CD1c-positive myeloid dendritic cell (primary cell): ENCODE results near the gene KATNAL1.
"Not testable (repeated sequence)": the region's sequence is repeated elsewhere in the genome, so short reads cannot be mapped to it uniquely, and the experiment has no call there.

Experiments used
- DNase-seq: peaks from one replicate; pipeline ENCODE4 v3.0.0-alpha.2; 2016; ENCODE audit errors: extremely low spot score

Gene KATNAL1

DNA sequence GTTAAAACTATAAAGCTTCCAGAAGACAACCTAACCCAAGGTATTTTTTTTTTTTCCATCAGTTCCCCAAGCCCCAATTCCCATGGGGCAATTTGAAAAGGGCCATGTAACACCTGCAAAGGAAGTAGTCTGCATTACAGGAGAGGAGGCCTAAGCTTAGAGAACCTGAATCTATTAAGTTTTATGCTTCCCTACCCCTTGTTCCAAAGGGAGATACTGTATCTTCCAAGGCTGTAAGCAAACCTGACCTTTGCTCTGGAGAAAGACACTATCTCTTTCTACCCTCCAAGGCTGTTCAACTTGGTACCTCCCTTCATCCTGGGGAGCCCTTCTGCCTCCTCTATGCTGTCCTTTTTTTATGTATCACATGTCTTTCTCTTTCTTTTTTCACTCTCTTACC lies 15.0 kb downstream of the KATNAL1 start:
- no peak for DNase-seq

DNA sequence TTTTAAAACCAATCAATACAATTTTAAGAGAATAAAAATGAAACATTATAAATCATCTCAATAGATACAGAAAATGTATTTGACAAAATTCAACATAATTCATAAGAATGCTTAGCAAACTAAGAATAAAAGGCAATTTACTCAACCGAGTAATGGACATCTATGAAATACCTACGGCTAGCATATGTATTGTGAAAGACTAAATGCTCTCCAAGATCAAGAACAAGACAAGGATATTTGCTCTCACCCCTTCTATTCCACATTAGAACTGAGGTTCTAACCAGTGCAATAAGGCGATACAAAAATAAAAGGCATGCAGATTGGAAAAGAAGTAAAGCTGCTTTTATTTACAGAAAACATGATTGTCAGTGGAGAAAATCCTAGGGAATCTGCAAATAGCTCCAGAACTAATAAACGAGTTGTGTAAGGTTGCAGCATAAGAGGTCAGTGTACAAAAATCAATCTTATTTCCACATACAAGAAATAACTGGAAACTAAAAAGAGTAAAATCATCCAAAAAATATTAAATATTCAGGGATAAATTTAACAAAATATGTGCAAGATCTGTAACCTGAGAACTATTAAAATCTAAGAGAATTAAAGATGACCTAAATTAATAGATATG lies 16.4 kb downstream of the KATNAL1 start:
- DNase-seq, result no peak

DNA sequence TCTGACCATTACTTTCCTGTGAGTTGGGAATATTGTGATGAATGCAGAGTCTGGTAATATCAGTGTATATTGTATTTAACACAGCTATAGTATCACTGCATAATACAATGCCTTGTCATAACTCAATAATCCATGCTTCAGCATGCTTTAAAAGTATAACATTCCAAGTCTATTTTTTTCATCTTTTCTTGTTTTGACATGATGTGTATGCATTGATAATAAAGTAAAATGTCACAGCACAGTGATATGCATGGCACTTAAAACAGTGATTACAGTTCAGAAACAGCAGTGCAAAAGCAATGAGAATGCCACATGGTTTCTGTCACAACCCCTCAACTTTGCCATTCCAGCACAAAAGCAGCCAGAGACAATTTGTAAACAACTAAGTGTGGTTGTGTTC lies 17.8 kb downstream of the KATNAL1 start:
- DNase-seq, result no peak

DNA sequence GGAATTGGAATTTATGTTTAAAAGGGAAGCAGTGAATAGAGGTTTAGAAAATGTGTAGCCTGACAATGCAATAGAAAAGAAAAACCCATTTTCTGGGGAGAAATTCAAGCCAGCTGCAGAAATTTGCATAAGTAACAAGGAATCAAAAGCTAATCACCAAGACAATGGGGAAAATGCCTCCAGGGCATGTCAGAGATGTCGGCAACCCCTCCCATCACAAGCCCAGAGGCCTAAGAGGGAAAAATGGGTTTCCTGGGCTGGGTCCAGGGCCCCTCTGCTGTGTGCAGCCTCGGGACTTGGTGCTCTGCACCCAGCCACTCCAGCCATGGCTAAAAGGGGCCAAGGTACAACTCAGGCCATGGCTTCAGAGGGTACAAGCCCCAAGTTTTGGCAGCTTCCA lies 21.3 kb downstream of the KATNAL1 start:
- DNase-seq, result not testable (repeated sequence)

DNA sequence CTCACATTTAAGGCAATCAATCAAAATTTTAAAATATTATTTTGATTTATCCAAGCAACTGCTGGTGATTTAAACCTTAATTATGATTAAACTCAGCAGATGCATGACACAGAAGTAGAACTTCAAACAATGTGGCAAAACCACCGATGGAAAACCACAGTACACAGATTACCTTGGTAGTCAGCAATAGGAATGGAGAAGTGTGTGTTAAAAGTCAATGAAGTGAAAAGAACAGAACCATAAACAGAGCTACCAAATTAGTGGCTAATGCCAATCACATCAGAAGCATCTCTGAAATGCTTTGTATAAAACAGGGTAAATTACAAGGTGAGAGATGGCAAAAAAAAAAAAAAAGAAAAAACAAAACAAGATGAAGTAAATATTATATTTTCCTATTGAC lies 31.2 kb downstream of the KATNAL1 start:
- no peak for DNase-seq

DNA sequence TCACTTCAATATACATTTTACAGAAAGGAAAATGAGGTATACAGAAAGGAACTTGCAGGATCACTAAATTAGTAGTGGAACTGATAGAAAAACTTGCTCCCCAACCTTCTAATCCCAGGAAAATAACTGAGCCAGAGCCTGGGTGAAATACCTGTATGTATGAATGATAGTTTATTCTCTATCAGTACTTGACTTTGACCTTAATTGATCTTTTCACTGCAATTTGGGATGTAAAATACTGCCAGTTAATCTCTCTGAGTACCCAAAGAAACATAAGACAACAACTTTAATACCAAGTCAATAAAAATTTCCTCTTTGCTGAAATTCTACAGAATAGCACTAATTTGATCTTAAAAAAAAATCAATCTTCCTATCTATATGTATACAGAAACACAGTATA lies 33.3 kb downstream of the KATNAL1 start:
- no peak for DNase-seq

DNA sequence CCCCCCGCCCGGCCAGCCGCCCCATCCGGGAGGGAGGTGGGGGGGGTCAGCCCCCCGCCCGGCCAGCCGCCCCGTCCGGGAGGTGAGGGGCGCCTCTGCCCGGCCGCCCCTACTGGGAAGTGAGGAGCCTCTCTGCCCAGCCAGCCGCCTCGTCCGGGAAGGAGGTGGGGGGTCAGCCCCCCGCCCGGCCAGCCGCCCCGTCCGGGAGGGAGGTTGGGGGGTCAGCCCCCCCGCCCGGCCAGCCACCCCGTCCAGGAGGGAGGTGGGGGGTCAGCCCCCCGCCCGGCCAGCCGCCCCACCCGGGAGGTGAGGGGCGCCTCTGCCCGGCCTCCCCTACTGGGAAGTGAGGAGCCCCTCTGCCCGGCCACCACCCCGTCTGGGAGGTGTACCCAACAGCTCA lies 37.3 kb downstream of the KATNAL1 start:
- not testable (repeated sequence) for DNase-seq

DNA sequence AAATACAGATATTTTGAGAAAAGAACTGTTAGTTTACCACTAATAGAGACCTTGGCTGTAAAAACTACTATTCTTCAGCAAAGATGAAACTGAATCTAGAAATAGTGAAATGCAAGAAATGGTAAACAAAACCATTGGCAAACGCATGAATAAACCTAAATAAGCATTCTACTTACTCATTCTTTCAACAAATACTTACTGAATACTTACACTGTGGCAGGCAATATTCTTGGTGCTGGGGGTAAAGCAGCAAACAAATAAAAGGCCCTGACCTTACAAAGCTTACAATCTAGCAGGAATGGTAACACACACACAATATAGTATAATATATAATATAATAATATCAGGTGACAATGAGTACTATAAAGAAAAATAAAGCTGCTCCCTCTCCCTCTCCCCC lies 38.7 kb downstream of the KATNAL1 start:
- DNase-seq, result no peak

DNA sequence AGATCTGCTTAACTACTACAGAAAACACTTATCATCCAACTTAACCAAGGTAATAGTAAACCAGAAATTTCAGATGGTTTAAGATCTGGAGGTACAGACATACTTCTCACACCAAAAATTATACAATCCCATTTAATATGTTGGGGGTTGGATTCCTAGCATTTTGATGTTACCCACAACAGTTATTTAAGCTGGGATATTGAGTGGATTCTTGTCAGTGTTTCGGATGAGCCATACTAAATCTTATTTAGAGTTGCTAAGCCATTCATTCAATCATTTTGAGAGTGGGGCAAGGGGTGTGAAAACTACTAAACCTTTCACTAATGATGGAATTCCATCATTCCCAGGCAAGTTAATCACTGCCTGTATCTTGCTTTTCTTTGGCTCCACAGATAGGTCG lies 40.6 kb downstream of the KATNAL1 start:
- DNase-seq, result no peak

DNA sequence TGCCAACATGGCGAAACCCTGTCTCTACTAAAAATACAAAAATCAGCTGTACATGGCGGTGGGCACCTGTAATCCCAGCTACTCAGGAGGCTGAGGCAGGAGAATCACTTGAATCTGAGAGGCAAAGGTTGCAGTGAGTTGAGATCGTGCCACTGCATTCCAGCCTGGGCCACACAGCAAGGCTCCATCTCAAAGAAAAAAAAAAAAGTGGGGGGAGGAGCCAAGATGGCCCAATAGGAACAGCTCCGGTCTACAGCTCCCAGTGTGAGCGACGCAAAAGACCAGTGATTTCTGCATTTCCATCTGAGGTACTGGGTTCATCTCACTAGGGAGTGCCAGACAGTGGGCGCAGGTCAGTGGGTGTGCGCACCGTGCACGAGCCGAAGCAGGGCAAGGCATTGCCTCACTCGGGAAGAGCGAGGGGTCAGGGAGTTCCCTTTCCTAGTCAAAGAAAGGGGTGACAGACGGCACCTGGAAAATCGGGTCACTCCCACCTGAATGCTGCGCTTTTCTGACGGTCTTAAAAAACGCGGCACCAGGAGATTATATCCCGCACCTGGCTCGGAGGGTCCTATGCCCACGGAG lies 48.1 kb downstream of the KATNAL1 start:
- not testable (repeated sequence) for DNase-seq

DNA sequence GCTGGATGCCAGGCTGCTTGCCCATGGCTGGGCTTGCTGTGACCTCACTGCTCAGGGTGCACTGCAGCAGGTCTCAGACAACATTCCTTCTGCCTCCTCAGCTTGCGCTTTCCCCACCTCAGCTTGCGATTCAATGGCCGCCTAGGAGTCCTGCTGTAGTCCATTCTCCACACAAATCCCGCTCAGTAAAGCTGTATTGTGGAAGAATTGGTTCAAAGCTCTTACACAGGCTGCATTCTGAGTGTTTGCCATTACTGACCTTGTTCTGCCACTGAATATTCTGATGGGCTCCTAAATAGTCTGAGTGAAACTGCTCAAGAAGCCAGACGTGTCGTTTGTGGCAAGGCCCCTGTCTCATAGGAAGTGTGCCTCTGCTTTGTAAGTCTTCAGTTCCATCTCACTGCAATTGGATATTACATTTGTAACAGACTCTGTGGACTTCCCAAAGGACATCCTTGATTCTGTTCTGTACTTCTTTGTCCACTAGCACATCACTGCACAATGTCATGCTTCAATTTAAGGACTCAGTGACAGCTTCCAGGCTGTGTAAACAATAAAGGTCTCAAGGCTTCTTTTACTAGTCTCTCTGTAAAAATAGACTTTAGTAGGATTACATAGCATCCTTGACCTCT lies 49.8 kb downstream of the KATNAL1 start:
- DNase-seq, result no peak

DNA sequence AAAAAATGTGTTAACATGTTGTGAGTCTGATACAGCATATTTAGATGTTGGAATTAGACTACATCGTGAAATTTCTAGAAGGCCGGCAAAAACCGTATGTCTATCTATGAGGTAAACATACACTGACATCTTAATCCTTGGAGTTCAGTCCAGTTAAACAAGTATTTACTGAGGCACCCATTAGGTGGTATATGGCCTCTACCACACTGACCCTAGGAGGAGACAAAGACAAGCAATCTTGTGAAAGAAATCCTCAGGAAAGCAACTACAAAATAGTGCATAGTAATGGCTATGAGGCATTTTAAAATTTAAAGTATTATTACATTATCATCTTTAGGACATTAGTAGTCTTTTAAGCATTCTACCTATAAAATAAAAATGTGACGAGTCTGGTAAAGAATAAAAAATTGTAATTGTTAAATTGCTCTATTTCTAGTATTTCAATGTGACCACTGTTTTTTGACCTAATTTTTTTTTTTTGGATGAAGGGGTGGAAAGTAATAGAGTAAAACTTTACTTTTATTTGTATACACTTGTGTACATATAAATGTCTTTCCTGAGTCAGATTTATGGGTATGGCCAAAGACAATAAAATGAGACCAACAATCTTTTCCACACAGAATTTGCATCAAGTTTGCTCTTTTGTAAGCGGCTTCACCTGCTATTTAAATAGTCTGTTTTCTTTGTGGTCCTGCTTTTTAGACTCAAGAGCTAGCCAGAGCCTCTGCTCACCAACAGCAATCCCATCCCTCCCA lies 50.5 kb downstream of the KATNAL1 start:
- no peak for DNase-seq

DNA sequence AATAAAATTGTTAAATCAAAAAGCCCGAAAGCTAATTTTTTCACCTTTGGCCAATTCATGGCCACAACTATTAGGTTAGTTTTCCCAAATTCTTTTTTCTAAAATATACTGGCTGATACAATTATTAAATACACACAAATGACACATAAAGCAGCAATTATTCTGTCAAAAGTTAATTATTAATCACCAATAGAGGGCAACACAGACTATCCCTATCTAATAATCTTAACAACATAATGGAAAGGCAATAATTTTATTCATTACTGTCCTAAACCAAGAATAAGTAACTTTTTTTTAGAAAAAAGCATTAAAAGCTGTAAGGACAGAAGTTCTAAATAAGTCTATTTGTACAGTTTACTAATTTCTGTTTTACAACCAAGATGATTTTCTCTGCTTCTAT lies 51.7 kb downstream of the KATNAL1 start:
- no peak for DNase-seq

DNA sequence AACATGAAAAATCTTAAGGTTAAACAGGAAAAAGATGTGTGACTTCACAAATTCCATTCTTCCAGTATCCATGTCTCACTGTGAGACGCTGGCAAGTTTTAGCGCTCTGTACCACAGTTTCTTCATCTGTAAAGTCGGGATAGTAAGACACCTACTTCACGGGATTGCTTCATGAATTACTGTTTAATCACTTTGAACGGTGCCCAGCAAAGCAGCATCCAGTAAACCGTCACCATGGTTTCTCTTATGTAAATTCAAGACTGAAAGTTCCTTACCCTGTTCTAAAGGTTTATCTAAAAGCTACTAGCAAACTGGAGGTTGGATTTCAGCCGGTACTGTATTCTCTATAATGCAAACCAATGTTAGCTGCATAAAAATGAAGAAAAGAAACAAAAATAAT lies 53.5 kb downstream of the KATNAL1 start:
- DNase-seq, result no peak

DNA sequence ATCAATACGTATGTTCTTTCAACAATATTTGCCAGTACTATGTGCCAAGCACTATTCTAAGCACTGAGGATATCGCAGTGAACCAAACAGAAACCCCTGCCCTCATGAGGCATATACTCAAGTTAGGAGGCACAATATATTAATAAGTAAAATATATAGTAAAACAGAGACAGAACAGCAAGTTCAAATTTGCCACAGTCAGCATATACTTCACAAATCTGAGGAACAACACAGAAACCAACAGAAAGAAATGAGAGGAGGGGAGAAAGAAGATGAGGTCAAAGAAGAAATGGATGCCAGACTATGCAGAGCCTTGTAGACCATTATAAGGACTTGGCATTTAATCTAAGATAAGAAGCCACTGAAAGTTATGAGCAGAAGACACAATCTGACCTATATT lies 59.9 kb downstream of the KATNAL1 start:
- no peak for DNase-seq

DNA sequence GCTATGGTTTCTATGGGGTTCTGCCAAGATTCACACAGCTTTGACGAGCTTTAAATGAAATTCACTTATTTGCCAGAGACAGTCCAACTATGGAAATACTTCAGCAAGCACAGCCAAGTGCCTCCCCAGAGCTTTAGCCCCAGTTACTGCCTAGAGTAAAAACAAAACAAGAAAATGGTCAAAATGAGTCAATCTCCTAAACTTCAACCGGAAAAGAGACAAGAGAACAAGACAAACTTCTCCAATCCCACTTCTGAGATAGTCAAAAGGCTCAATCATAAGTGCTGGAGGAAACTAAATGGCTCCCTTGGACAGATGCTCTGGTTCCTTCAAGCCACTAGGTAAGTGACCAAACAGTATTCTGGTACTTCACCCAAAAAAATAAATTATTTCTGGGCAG lies 65.8 kb downstream of the KATNAL1 start:
- no peak for DNase-seq

DNA sequence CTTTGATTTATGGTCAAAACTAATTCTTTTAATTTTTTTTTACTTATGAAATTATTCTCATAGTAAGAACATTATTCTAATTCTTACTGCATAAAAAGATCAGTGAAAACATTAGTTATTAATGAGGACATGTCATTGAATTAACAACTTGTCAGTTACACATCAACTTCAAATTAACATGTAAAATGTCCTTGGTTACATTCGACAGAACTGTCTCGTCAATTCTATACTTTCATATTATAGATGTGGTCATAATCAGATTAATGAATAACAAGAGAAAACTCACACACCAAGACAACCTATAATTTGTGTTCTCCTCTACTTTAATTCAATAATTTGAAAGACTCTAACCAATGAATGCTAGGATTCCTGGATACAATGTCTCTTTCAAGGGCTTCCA lies 66.7 kb downstream of the KATNAL1 start:
- no peak for DNase-seq

DNA sequence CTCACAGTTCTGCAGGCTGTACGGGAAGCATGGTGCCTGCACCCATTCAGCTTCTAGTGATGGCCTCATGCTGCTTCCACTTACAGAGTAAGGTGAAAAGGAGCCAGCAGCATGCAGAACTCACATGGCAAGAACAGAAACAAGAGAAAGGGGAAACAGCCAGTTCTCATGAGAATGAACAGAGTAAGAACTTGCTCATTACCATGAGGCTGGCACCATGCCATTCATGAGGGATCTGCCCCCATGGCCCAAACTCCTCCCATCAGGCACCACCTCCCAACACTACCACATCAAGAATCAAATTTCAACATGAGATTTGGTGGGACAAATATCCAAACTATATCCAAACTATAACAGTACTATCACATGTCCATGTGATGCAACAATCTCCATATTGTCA lies 72.1 kb downstream of the KATNAL1 start:
- peak; percentile 6 for DNase-seq

DNA sequence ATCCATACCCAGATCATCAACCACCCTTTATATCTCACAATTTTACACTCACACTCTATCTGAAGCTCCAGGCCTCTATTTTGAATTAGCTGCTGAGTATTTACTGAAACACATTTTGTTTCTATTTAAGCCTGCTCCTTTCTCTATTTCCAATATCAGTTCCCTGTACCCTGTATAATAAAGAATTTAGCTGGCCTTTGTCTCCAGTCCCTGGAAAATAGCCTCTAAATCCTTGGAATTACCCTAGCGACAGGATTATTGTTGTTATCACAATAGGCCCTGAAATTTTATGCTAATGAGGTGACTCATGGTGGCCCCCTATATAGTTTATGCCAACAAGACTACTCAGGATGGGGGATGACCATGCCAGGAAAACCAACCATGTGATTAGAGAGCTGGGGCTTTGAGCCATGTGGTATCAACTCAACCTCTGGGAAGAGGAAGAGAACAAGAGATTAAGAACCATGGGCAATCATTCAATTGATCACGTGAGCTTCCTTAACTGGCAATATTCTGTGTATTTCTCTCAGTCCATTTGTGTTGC lies 72.7 kb downstream of the KATNAL1 start:
- DNase-seq, result no peak

DNA sequence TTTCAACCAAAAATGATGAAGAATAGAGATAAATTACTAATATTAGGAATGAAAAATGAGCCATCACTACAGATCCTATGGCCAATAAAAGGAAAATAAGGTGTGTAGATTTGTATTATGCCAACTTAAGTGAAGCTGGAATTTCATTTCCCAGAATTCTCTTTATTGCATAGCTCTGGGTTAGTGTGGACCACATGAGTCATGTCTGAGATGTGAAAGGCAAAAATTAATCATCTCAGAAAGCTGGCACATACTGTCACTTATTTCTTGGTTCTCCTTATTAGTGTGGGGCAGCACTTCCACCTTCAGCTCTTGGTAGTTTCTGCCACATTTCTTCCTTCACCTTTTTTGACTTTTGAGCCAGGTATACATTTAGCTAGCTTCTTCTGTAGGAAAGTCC lies 82.6 kb downstream of the KATNAL1 start:
- no peak for DNase-seq

DNA sequence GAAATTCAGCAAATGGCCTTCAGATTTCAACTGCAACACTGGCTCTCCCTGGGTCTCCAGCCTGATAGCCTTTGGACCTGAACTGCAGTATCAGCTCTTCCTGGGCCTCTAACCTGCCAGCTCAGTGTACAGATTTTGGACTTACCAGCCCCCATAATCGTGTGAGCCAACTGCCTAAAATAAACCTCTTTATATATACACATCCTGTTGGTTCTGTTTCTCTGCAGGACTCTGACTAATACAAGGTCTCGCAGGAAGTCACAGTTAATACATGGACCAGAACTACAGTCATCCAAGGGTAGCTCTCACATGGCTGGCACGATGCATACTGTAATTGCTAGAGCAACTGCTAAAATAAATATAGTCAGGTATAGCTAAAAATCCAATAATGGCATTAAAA lies 85.1 kb downstream of the KATNAL1 start:
- no peak for DNase-seq

DNA sequence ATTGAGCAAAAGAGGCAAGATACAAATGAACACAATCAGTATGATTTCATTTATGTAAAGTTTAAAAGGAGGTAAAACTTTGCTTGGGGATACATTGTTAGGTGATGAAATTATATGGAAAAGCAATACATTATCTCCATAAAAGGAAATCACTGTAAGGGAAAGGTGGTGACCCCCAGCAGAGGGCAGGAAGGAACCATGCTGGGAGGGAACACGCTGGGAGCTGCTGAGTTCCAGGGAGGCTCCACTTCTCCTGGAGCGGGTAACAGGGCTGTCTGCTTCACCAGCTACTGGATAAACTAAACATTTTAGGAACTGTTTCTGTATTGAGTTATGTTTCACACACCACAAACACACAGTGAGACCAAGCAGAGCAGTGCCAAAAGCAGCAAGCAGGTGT lies 91.2 kb downstream of the KATNAL1 start:
- no peak for DNase-seq

DNA sequence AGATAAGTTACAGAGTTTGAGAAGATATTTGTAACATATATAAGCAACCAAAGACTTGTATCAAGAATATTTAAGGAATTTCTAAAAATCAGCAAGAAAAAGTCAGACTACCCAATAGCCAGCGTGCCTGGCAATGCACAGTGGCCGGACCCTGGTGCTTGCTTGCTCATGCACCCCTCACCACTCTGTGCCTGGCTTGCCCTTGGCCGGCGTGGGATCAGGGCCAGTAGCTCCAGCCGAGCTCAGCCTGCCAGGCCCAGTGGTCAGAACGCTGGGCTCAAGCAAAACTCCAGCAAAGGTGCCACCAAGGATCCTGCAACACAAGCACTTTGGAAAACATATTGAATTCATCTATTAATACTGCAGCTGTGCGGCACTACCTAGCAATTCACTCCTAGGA lies 95.1 kb downstream of the KATNAL1 start:
- no peak for DNase-seq
